Measurements from ENCODE around the gene PACSIN1.
"Not testable (repeated sequence)": the region's sequence is repeated elsewhere in the genome, so short reads cannot be mapped to it uniquely, and the experiment has no call there.

DNA sequence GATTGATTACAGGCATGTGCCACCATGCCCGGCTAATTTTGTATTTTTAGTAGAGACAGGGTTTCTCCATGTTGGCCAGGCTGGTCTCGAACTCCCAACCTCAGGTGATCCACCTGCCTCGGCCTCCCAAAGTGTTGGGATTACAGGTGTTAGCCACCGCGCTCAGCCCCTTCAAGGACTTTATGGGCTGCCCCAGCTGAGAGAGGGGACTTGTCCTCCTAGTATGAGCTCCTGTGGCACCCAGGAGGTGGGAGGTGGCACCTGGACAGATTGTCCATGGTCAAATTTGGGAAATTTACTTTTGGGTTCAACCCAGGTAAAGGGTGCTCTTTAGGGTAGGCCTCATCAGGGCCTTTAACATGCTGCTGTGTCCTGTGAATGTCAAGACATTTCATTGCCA lies 17.9 kb downstream of the PACSIN1 start:
- TF ChIP-seq, protein P1, sequence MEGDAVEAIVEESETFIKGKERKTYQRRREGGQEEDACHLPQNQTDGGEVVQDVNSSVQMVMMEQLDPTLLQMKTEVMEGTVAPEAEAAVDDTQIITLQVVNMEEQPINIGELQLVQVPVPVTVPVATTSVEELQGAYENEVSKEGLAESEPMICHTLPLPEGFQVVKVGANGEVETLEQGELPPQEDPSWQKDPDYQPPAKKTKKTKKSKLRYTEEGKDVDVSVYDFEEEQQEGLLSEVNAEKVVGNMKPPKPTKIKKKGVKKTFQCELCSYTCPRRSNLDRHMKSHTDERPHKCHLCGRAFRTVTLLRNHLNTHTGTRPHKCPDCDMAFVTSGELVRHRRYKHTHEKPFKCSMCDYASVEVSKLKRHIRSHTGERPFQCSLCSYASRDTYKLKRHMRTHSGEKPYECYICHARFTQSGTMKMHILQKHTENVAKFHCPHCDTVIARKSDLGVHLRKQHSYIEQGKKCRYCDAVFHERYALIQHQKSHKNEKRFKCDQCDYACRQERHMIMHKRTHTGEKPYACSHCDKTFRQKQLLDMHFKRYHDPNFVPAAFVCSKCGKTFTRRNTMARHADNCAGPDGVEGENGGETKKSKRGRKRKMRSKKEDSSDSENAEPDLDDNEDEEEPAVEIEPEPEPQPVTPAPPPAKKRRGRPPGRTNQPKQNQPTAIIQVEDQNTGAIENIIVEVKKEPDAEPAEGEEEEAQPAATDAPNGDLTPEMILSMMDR (conservative IDR thresholded peaks at IDR 0.05; ENCODE audit: low read length): not testable (repeated sequence)
- TF ChIP-seq EZH2phosphoT487 (IDR thresholded peaks at IDR 0.05; ENCODE audit: borderline replicate concordance, low read depth, low read length): not testable (repeated sequence)

All from OCI-LY7 (cell line).